GM12873 (cell line): ENCODE data around the gene TTBK2.

Experiments
- CTCF ChIP-seq: IDR thresholded peaks from 2 replicates; pipeline ENCODE4 v1.5.1; 2012; ENCODE audit warnings: low read depth, mild to moderate bottlenecking, moderate library complexity, low read length, control low read depth; ENCODE audit not compliant: insufficient read depth; ENCODE audit errors: missing control alignments

Gene TTBK2

DNA sequence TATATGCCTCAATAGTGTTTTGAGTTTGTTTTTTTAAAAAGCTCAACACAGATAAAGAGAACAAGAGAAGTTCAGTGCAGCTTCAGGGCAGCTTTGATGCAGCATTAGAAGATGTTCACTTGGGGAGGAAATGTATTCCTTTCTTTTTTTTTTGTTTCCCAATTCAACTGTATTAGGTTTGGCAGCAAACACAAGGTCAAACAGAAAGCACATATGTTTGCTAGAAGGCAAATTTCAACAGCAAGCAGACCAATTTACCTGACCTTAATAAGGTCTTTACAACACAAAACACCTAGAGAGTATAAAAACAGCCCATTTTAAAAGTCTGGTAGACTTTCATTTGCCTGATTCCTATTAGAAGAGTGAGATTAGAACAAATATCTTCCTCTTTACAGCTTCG lies 176.4 kb downstream of the TTBK2 start:
- no peak for TF ChIP-seq CTCF

GRCh38 chr15:42742149-42742548 lies 178.4 kb downstream of the TTBK2 start:
- no peak for TF ChIP-seq CTCF

GRCh38 chr15:42741710-42742109 lies 178.9 kb downstream of the TTBK2 start:
- TF ChIP-seq CTCF: no peak

DNA sequence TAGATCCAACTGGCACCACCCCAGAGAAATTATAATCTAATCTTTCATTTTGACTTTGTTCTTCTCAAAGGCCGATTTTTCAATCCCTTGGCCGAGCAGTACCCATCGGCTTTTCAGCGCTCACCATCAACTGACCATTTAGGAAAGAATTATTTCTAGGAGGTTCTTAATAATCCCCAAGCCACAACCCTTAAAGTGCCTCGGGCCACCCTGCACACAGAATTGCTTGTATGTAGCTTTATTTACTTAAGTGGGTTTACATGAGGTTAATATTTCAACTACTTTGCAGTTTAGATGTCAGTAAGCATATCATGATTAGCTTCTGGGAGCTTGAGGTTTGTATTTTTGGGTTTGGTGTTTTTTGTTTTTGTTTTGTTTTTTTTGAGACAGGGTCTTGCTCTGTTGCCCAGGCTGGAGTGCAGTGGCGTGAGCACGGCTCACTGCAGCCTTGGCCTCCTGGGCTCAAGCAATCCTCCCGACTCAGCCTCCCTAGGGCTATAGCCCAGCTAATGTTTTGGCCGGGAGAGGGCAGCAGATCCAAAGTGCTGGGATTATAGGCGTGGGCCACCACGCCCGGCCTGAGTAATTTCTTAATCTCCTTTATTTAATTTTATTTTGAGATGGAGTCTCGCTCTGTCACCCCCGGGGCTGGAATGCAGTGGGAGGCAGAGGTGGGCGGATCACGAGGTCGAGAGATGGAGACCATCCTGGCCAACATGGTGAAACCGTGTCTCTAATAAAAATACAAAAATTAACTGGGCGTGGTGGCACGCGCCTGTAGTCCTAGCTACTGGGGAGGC lies 182.8 kb downstream of the TTBK2 start:
- TF ChIP-seq CTCF: no peak

GRCh38 chr15:42736793-42737528 lies 183.6 kb downstream of the TTBK2 start, which contains the start of gene CDAN1:
Gene CDAN1 (minus strand): TSS chr15:42737128. CDS start chr15:42737102, 26 bp downstream.
- TF ChIP-seq CTCF: no peak

DNA sequence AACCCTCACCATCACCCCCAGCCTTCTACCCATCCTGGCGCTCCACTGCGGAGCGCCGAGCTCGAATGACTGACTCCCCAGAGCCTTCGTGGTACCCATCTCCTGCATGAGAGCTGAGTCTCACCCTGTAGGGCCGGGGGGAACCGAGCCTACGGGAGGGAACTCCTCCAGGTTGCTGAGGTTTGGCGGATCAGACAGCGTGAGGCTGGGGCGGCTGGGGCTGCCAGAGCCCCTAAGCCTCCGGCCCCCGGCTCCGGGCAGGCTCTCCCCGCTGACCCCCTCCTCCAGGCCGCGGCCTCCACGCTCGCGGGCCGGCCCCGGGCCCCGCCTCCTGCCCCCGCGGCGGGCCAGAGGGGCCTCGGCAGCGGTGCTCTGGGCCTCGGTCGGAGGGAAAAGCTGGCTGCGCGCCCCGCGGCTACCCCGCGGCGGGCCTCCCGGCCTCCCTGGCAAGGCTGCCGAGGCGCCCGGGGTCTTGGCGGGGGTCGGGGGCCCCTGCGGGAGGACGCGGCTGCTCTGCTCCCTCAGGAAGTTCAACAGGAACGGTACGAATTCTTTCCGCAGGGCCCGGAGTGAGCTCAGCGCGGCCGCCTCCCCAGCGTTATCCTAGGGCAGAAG lies 184.3 kb downstream of the TTBK2 start:
- TF ChIP-seq CTCF: no peak
